H1 (cell line): ENCODE results near the gene KLHDC8B. TPM values are rescaled to one million over a fixed set of nuclear protein-coding genes. Genes with fewer than 3 reads are reported as not detected.

Source experiments
- CTCF ChIA-PET: fragments of 300-600 bp; sonication (Branson Sonifier 250); formaldehyde crosslinking; loops from one replicate; lab custom pipeline; 2021; ENCODE audit not compliant: partially characterized antibody; lab: Charles Lee
- POLR2A ChIA-PET: fragments of 300-600 bp; sonication (Branson Sonifier 250); formaldehyde crosslinking; loops from one replicate; lab custom pipeline; 2021; ENCODE audit warnings: inconsistent platforms; ENCODE audit not compliant: partially characterized antibody; lab: Charles Lee
- DNase-seq, 2 experiments: peaks; one replicate each; pipeline versions ENCODE4 v3.0.0 to v3.0.0-alpha.2; 2010 to 2022; ENCODE audit warnings: low spot score in 2 of 2, low read depth in 1 of 2, mixed read lengths in 1 of 2
- FAIRE-seq: peaks from 2 replicates; lab custom pipeline; 2011; peaks lifted over from hg19 to GRCh38; lab: Jason Lieb, UNC
- H2AFZ ChIP-seq: 2 replicates; pipeline ENCODE4 v1.8.1; 2012; ENCODE audit warnings: low read length, inconsistent platforms
- H2AK5ac ChIP-seq: 2 replicates; pipeline ENCODE4 v1.6.1; 2013; ENCODE audit warnings: low read depth, low read length
- H2BK120ac ChIP-seq: replicated peaks from 2 replicates; pipeline ENCODE3; 2013; ENCODE audit warnings: low read depth, low read length, inconsistent platforms
- H2BK12ac ChIP-seq: 2 replicates; pipeline ENCODE4 v1.6.1; 2013; ENCODE audit warnings: low read depth, low read length
- H2BK15ac ChIP-seq: 2 replicates; pipeline ENCODE4 v1.6.1; 2013; ENCODE audit warnings: low read length
- H2BK20ac ChIP-seq: 2 replicates; pipeline ENCODE4 v1.6.1; 2013; ENCODE audit warnings: low read length
- H2BK5ac ChIP-seq: 2 replicates; pipeline ENCODE4 v1.6.1; 2013; ENCODE audit warnings: low read depth, low read length
- H3K14ac ChIP-seq: 2 replicates; pipeline ENCODE4 v1.6.1; 2013; ENCODE audit warnings: inconsistent platforms; ENCODE audit not compliant: insufficient read length
- H3K18ac ChIP-seq: 2 replicates; pipeline ENCODE4 v1.6.1; 2013; ENCODE audit warnings: low read length; ENCODE audit errors: extremely low read depth
- H3K23ac ChIP-seq: 2 replicates; pipeline ENCODE4 v1.6.1; 2013; ENCODE audit warnings: inconsistent platforms; ENCODE audit not compliant: insufficient read length
- H3K23me2 ChIP-seq: 2 replicates; pipeline ENCODE4 v1.6.1; 2013; ENCODE audit warnings: low read depth, low read length
- H3K27ac ChIP-seq: 2 replicates; pipeline ENCODE4 v1.6.1; 2011; ENCODE audit warnings: low read depth, low read length, inconsistent platforms
- H3K27me3 ChIP-seq, 4 experiments: replicated peaks in 1 of 4; 1 replicate in 1 of 4; 2 replicates in 3 of 4; pipeline versions ENCODE4 v1.6.1 to v1.8.1; 2011 to 2013; ENCODE audit warnings: low read length in 3 of 4, mild to moderate bottlenecking in 3 of 4, inconsistent platforms in 2 of 4, mixed read lengths in 2 of 4, moderate library complexity in 1 of 4; ENCODE audit not compliant: control insufficient read depth in 3 of 4, insufficient read depth in 3 of 4; ENCODE audit errors: extremely low read depth in 1 of 4
- H3K36me3 ChIP-seq, 4 experiments: 2 replicates each; pipeline versions ENCODE4 v1.6.1 to v1.8.1; 2011 to 2013; ENCODE audit warnings: mild to moderate bottlenecking in 4 of 4, low read length in 3 of 4, moderate library complexity in 2 of 4, control low read depth in 1 of 4, inconsistent platforms in 1 of 4; ENCODE audit not compliant: insufficient read depth in 4 of 4, control insufficient read depth in 2 of 4
- H3K4ac ChIP-seq: replicated peaks from 2 replicates; pipeline ENCODE3; 2013; ENCODE audit warnings: low read length, low read depth, mixed read lengths, inconsistent platforms; ENCODE audit not compliant: insufficient read length
- H3K4me1 ChIP-seq, 4 experiments: replicated peaks in 1 of 4; 1 replicate in 1 of 4; 2 replicates in 3 of 4; pipeline versions ENCODE4 v1.6.1 to v1.8.1; 2011 to 2013; ENCODE audit warnings: low read length in 3 of 4, inconsistent platforms in 2 of 4, mixed read lengths in 1 of 4; ENCODE audit not compliant: insufficient read depth in 4 of 4, control insufficient read depth in 3 of 4
- H3K4me2 ChIP-seq, 2 experiments: 2 replicates each; pipeline versions ENCODE4 v1.6.1 to v1.8.1; 2011 to 2013; ENCODE audit warnings: low read depth in 2 of 2, low read length in 2 of 2, control low read depth in 1 of 2, inconsistent platforms in 1 of 2, mild to moderate bottlenecking in 1 of 2; ENCODE audit not compliant: insufficient read depth in 1 of 2
- H3K4me3 ChIP-seq, 4 experiments: fragments of 200-600, 300-600 bp in 1 of 4; sonication (generic), shearing (Covaris generic), sonication (Bioruptor Twin) in 1 of 4; 2 replicates each; pipeline versions ENCODE4 v1.5.1 to v1.8.1; 2011 to 2016; ENCODE audit warnings: low read length in 4 of 4, low read depth in 3 of 4, control low read depth in 2 of 4, inconsistent platforms in 2 of 4, mild to moderate bottlenecking in 2 of 4, mixed read lengths in 1 of 4, moderate library complexity in 1 of 4; ENCODE audit not compliant: insufficient read depth in 2 of 4; ENCODE audit errors: extremely low read depth in 1 of 4
- H3K56ac ChIP-seq: replicated peaks from 2 replicates; pipeline ENCODE3; 2013; ENCODE audit warnings: low read depth, mild to moderate bottlenecking, mixed read lengths, low read length, inconsistent platforms; ENCODE audit not compliant: insufficient read length
- H3K79me1 ChIP-seq: 2 replicates; pipeline ENCODE4 v1.6.1; 2013; ENCODE audit warnings: low read depth, low read length, control low read depth
- H3K79me2 ChIP-seq, 2 experiments: 2 replicates each; pipeline versions ENCODE4 v1.6.1 to v1.8.1; 2012 to 2013; ENCODE audit warnings: low read length in 2 of 2, mild to moderate bottlenecking in 2 of 2, inconsistent platforms in 1 of 2; ENCODE audit not compliant: insufficient read depth in 2 of 2, control insufficient read depth in 1 of 2
- H3K9ac ChIP-seq, 4 experiments: replicated peaks in 1 of 4; 1 replicate in 1 of 4; 2 replicates in 3 of 4; pipeline versions ENCODE4 v1.6.1 to v1.8.1; 2011 to 2013; ENCODE audit warnings: low read depth in 3 of 4, low read length in 3 of 4, control low read depth in 2 of 4, mild to moderate bottlenecking in 2 of 4, moderate library complexity in 2 of 4, inconsistent platforms in 1 of 4; ENCODE audit errors: extremely low read depth in 1 of 4
- H3K9me3 ChIP-seq, 2 experiments: 2 replicates each; pipeline versions ENCODE4 v1.6.1 to v1.8.1; 2012 to 2013; ENCODE audit warnings: mild to moderate bottlenecking in 2 of 2, moderate library complexity in 2 of 2, control low read depth in 1 of 2, inconsistent platforms in 1 of 2, low read depth in 1 of 2, low read length in 1 of 2, mixed read lengths in 1 of 2; ENCODE audit not compliant: insufficient read depth in 2 of 2
- H4K20me1 ChIP-seq, 2 experiments: replicated peaks in 1 of 2; 2 replicates each; pipeline versions ENCODE3 to v1.8.1; 2011 to 2013; ENCODE audit warnings: inconsistent platforms in 2 of 2, low read length in 2 of 2, mild to moderate bottlenecking in 1 of 2; ENCODE audit not compliant: insufficient read depth in 2 of 2, control insufficient read depth in 1 of 2
- H4K5ac ChIP-seq: 2 replicates; pipeline ENCODE4 v1.6.1; 2013; ENCODE audit warnings: low read length, low read depth, mixed read lengths, inconsistent platforms; ENCODE audit not compliant: insufficient read length
- H4K8ac ChIP-seq: 2 replicates; pipeline ENCODE4 v1.8.0; 2013; ENCODE audit warnings: mild to moderate bottlenecking, moderate library complexity, low read length, inconsistent platforms; ENCODE audit not compliant: insufficient read depth; ENCODE audit errors: extremely low read depth
- H4K91ac ChIP-seq: replicated peaks from 2 replicates; pipeline ENCODE3; 2013; ENCODE audit warnings: low read length, mixed read lengths, inconsistent platforms; ENCODE audit not compliant: insufficient read length
- CTCF ChIP-seq, 3 experiments: IDR thresholded peaks; 1 replicate in 2 of 3; 2 replicates in 1 of 3; pipeline versions ENCODE4 v1.5.1 to v1.6.1; 2011; ENCODE audit warnings: low read length in 3 of 3, mild to moderate bottlenecking in 3 of 3, inconsistent platforms in 2 of 3, low read depth in 1 of 3, moderate library complexity in 1 of 3; ENCODE audit not compliant: insufficient read depth in 1 of 3; ENCODE audit errors: control extremely low read depth in 1 of 3
- EP300 ChIP-seq, 2 experiments: IDR thresholded peaks; 1 replicate in 1 of 2; 2 replicates in 1 of 2; pipeline ENCODE4 v1.6.1; 2011 to 2012; ENCODE audit warnings: low read depth in 2 of 2, low read length in 2 of 2, mild to moderate bottlenecking in 2 of 2, borderline replicate concordance in 1 of 2, inconsistent platforms in 1 of 2, moderate library complexity in 1 of 2
- POLR2AphosphoS5 ChIP-seq: IDR thresholded peaks from 2 replicates; pipeline ENCODE4 v1.6.1; 2011; ENCODE audit warnings: low read depth, low read length
- SIRT6 ChIP-seq: IDR thresholded peaks from one replicate; pipeline ENCODE4 v1.7.1; 2012; ENCODE audit warnings: low read length, inconsistent platforms
- SP4 ChIP-seq: IDR thresholded peaks from 2 replicates; pipeline ENCODE4 v1.6.1; 2012; ENCODE audit warnings: low read length, inconsistent platforms
- SUZ12 ChIP-seq: fragments of 200-600 bp; sonication (generic); IDR thresholded peaks from 2 replicates; pipeline ENCODE4 v1.6.1; 2012; ENCODE audit warnings: mild to moderate bottlenecking, inconsistent platforms, low read length, moderate library complexity, mixed read lengths
- WGBS, 2 experiments: shearing (Covaris generic) in 1 of 2; methylation state at CpG; one replicate each; pipeline versions ENCODE4 v1.1.6 to v1.1.7; 2013 to 2015; ENCODE audit warnings: low lambda C conversion rate in 2 of 2, mixed read lengths in 2 of 2, inconsistent platforms in 1 of 2, low coverage in 1 of 2, missing lambda C conversion rate in 1 of 2; ENCODE audit not compliant: insufficient replicate concordance in 2 of 2, insufficient coverage in 1 of 2, insufficient read length in 1 of 2; ENCODE audit errors: extremely low coverage in 1 of 2, missing lambda C conversion rate in 1 of 2; 5-methylcytosine and 5-hydroxymethylcytosine counted together
- polyA plus RNA-seq, 7 experiments: library from polyadenylated mRNA; depleted of rRNA in 3 of 7; stranded (reverse) in 5 of 7; unstranded in 2 of 7; fragments of >200 nt in 5 of 7; fragments of 200-250 nt in 2 of 7; gene quantifications; 1 replicate in 5 of 7; 2 replicates in 1 of 7; 4 replicates in 1 of 7; pipeline versions ENCODE4 v1.2.1 to v1.2.3, GENCODE V29; 2011 to 2013; ENCODE audit warnings: missing spikeins in 2 of 7, mixed read lengths in 2 of 7
- total RNA-seq: library from RNA; stranded (reverse); fragmentation: NEBNext Ultra II Directional; extraction: Animal tissue kit (Norgen Biotek cat#: 25700); gene quantifications from 2 replicates; pipeline ENCODE4 v1.2.1, GENCODE V29; 2021

KLHDC8B gene
- total and polyA plus RNA-seq, 2 of the 8 experiments (the other 6 are each of a cell fraction or from before 2014, with no cell fraction given): 15.8 to 21.3 TPM

DNA sequence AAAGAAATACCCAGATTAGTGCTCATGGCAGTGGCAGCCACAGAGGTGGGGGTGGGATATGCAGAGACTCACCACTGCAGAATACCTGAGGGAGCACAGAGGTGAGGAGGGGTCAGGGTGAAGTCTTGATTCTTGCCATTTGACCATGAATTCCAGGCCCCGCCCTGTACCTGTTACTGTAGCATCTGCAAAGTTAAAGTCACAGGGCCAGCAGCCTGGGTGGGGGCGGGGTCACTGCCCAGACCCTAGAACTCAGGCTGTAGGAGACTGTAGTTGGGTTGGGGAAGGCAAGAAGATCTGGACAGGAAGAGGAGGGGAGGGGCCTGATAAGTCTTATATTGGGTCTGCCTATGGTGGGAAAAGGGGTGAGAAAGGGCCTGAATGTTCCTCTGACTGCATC is 19.8 kb upstream of the KLHDC8B start:
- Histone ChIP-seq H4K91ac (no peak overlapping the region), H4K8ac (no peak overlapping the region), H3K79me2 (no peaks in the 10 kb centered on the region), H2BK15ac (no peak overlapping the region), H3K23ac (no peak overlapping the region), H2BK120ac (no peak overlapping the region), H2BK5ac (no peak overlapping the region), H3K23me2 (no peaks in the 10 kb centered on the region), H4K5ac (no peak overlapping the region), H3K56ac (no peak overlapping the region), H2AFZ (no peak overlapping the region), H3K79me1 (no peaks in the 10 kb centered on the region), H3K9me3 (no peaks in the 10 kb centered on the region), H3K27me3 (no peaks in the 10 kb centered on the region), H2BK20ac (no peak overlapping the region), H4K20me1 (no peaks in the 10 kb centered on the region), H3K36me3 (no peaks in the 10 kb centered on the region), H3K18ac (no peak overlapping the region), H3K4ac (no peak overlapping the region), H3K9ac (no peak overlapping the region), H3K4me3 (no peak overlapping the region), H2BK12ac (no peak overlapping the region), H2AK5ac (no peak overlapping the region), H3K4me1 (no peaks in the 10 kb centered on the region), H3K4me2 (no peak overlapping the region), H3K14ac (no peak overlapping the region), H3K27ac (no peak overlapping the region)
- TF ChIP-seq EP300 (IDR thresholded peaks at IDR 0.05; ENCODE audit: borderline replicate concordance in 1 of 2, low read depth in 2 of 2, low read length in 2 of 2) (no peak), CTCF (IDR thresholded peaks at IDR 0.05; ENCODE audit: control extremely low read depth in 1 of 3, insufficient read depth in 1 of 3, low read depth in 1 of 3, low read length in 3 of 3) (no peak), SIRT6 (no peak), SUZ12 (no peak), SP4 (no peak), POLR2AphosphoS5 (no peak)
- ChIA-PET POLR2A (no interaction called here), CTCF (interaction anchor here (1.3 to 3.3 kb wide), 2 partner anchors 19 kb away, joined by 3 to 14 read pairs; partner anchors contain the start of genes KLHDC8B and LAMB2)
- FAIRE-seq: no peak
- no peak for DNase-seq
- 75% methylated on average over 2 of the region's 2 CpGs; no CpG with 5 or more reads in 1 of the 2 experiments for WGBS, 2 experiments
